Measurements from ENCODE around the gene GPS1. TPM values are rescaled to one million over a fixed set of nuclear protein-coding genes. Genes with fewer than 3 reads are reported as not detected.
A peak's percentile ranks its signal among the peaks of the same experiment; 100 is the strongest.

Gene GPS1
- total and polyA plus RNA-seq, 2 donors from 2014 or later: 99.3 to 149 TPM

GRCh38 chr17:82083533-82084359 is 32.0 kb downstream of the GPS1 start:
- H3K9me3 ChIP-seq (ENCODE audit: control insufficient read depth in 2 of 3, insufficient read depth in 1 of 3, low read length in 3 of 3): no peaks in the 10 kb centered on the region
- DNase-seq (peak in 1 of 5 donors; percentile 16), FAIRE-seq (no peak)
- no peak overlapping the region for H3K9ac ChIP-seq (ENCODE audit: low read length in 3 of 3)
- peaks cover 0 to 11% (median 4%) of the 10 kb centered on the region in 3 donors for H3K36me3 ChIP-seq (ENCODE audit: control insufficient read depth in 2 of 3, insufficient read depth in 3 of 3, low read length in 3 of 3)
- H3K27me3 ChIP-seq (ENCODE audit: control insufficient read depth, insufficient read depth, low read length): no peaks in the 10 kb centered on the region
- no peak for TF ChIP-seq CTCF (IDR thresholded peaks at IDR 0.05; ENCODE audit: borderline replicate concordance, extremely low read depth, insufficient read depth)
- no peaks in the 10 kb centered on the region for H3K4me1 ChIP-seq (ENCODE audit: control insufficient read depth in 2 of 3, insufficient read depth in 2 of 3, low read depth in 1 of 3, low read length in 3 of 3)
- H3K27ac ChIP-seq (ENCODE audit: low read depth in 2 of 2, low read length in 2 of 2): no peak overlapping the region
- no peak overlapping the region for H3K4me3 ChIP-seq (ENCODE audit: low read length in 3 of 3)
- intact Hi-C loops (cut with DNase I): no loop called here

GRCh38 chr17:82084373-82085030 is 32.8 kb downstream of the GPS1 start:
- no peak for DNase-seq
- Histone ChIP-seq H3K9me3 (ENCODE audit: control insufficient read depth in 2 of 3, insufficient read depth in 1 of 3, low read length in 3 of 3) (no peaks in the 10 kb centered on the region), H3K27ac (ENCODE audit: low read depth in 2 of 2, low read length in 2 of 2) (no peak overlapping the region), H3K9ac (ENCODE audit: low read length in 3 of 3) (no peak overlapping the region), H3K4me1 (ENCODE audit: control insufficient read depth in 2 of 3, insufficient read depth in 2 of 3, low read depth in 1 of 3, low read length in 3 of 3) (no peaks in the 10 kb centered on the region), H3K36me3 (ENCODE audit: control insufficient read depth in 2 of 3, insufficient read depth in 3 of 3, low read length in 3 of 3) (peaks cover 0 to 14% (median 4%) of the 10 kb centered on the region in 3 donors), H3K4me3 (ENCODE audit: low read length in 3 of 3) (no peak overlapping the region), H3K27me3 (ENCODE audit: control insufficient read depth, insufficient read depth, low read length) (no peaks in the 10 kb centered on the region)
- intact Hi-C loops (cut with DNase I): no loop called here
- FAIRE-seq: no peak
- TF ChIP-seq CTCF (IDR thresholded peaks at IDR 0.05; ENCODE audit: borderline replicate concordance, extremely low read depth, insufficient read depth): no peak

GRCh38 chr17:82085031-82085861 is 33.5 kb downstream of the GPS1 start:
- no peak for FAIRE-seq
- intact Hi-C loops (cut with DNase I): no loop called here
- H3K36me3 ChIP-seq (ENCODE audit: control insufficient read depth in 2 of 3, insufficient read depth in 3 of 3, low read length in 3 of 3): peaks cover 0 to 14% (median 4%) of the 10 kb centered on the region in 3 donors
- H3K9ac ChIP-seq (ENCODE audit: low read length in 3 of 3): no peak overlapping the region
- H3K27ac ChIP-seq (ENCODE audit: low read depth in 2 of 2, low read length in 2 of 2): no peak overlapping the region
- no peaks in the 10 kb centered on the region for H3K4me1 ChIP-seq (ENCODE audit: control insufficient read depth in 2 of 3, insufficient read depth in 2 of 3, low read depth in 1 of 3, low read length in 3 of 3)
- TF ChIP-seq CTCF (IDR thresholded peaks at IDR 0.05; ENCODE audit: borderline replicate concordance, extremely low read depth, insufficient read depth): no peak
- DNase-seq: no peak
- no peaks in the 10 kb centered on the region for H3K27me3 ChIP-seq (ENCODE audit: control insufficient read depth, insufficient read depth, low read length)
- no peaks in the 10 kb centered on the region for H3K9me3 ChIP-seq (ENCODE audit: control insufficient read depth in 2 of 3, insufficient read depth in 1 of 3, low read length in 3 of 3)
- H3K4me3 ChIP-seq (ENCODE audit: low read length in 3 of 3): no peak overlapping the region

Data from kidney (tissue), 14 donors.